Smooth muscle cell (in vitro differentiated cells): ENCODE measurements around the gene FILIP1L. TPM values are rescaled to one million over a fixed set of nuclear protein-coding genes. Genes with fewer than 3 reads are reported as not detected.

Experiments used
- DNase-seq: peaks from one replicate; lab custom pipeline; 2025; ENCODE audit not compliant: unreplicated experiment; lab: John Stamatoyannopoulos, UW
- H2AFZ ChIP-seq: fragments of 200-600 bp; sonication (generic); 2 replicates; pipeline ENCODE4 v1.6.0; 2016; ENCODE audit warnings: antibody characterized with exemption, low read depth, mild to moderate bottlenecking
- H3F3A ChIP-seq: fragments of 200-600 bp; sonication (generic); 2 replicates; pipeline ENCODE4 v1.6.0; 2017; ENCODE audit warnings: antibody characterized with exemption, low read depth
- H3K27ac ChIP-seq: fragments of 200-600 bp; sonication (generic); 2 replicates; pipeline ENCODE4 v1.5.1; 2016; ENCODE audit warnings: low read depth, mild to moderate bottlenecking
- H3K27me3 ChIP-seq: fragments of 200-600 bp; sonication (generic); 2 replicates; pipeline ENCODE4 v1.6.1; 2016; ENCODE audit warnings: low read depth, mild to moderate bottlenecking
- H3K36me3 ChIP-seq: fragments of 200-600 bp; sonication (generic); 2 replicates; pipeline ENCODE4 v1.5.1; 2016; ENCODE audit warnings: low read depth
- H3K4me1 ChIP-seq: fragments of 200-600 bp; sonication (generic); 2 replicates; pipeline ENCODE4 v1.5.1; 2016; ENCODE audit warnings: low read depth
- H3K4me2 ChIP-seq: fragments of 200-600 bp; sonication (generic); 2 replicates; pipeline ENCODE4 v1.6.0; 2016; ENCODE audit warnings: mild to moderate bottlenecking
- H3K4me3 ChIP-seq: fragments of 200-600 bp; sonication (generic); 2 replicates; pipeline ENCODE4 v1.5.1; 2016; ENCODE audit warnings: mild to moderate bottlenecking
- H3K79me2 ChIP-seq: fragments of 200-600 bp; sonication (generic); 2 replicates; pipeline ENCODE4 v1.6.0; 2016; ENCODE audit warnings: low read depth, mild to moderate bottlenecking
- H3K9ac ChIP-seq: fragments of 200-600 bp; sonication (generic); 2 replicates; pipeline ENCODE4 v1.6.0; 2016; ENCODE audit warnings: low read depth
- H3K9me3 ChIP-seq: fragments of 200-600 bp; sonication (generic); replicated peaks from 2 replicates; pipeline ENCODE4 v1.5.1; 2016; ENCODE audit warnings: low read depth
- H4K20me1 ChIP-seq: fragments of 200-600 bp; sonication (generic); 2 replicates; pipeline ENCODE4 v1.6.0; 2016; ENCODE audit warnings: low read depth
- CTCF ChIP-seq: fragments of 200-600 bp; sonication (generic); IDR thresholded peaks from 2 replicates; pipeline ENCODE4 v1.5.1; 2017; ENCODE audit warnings: borderline replicate concordance, mild to moderate bottlenecking, antibody characterized with exemption; ENCODE audit not compliant: insufficient read depth, poor library complexity, severe bottlenecking
- WGBS: methylation state at CpG from one replicate; pipeline ENCODE4 v1.1.7; 2016; ENCODE audit warnings: low lambda C conversion rate; 5-methylcytosine and 5-hydroxymethylcytosine counted together
- polyA plus RNA-seq: library from polyadenylated mRNA; unstranded; fragments of >200 nt; fragmentation: Nextera tagmentation; extraction: Ambion mirVana; gene quantifications from 2 replicates; pipeline ENCODE4 v1.2.1, GENCODE V29; 2016
- total RNA-seq: library from RNA; depleted of rRNA; stranded (reverse); fragments of >200 nt; gene quantifications from 2 replicates; pipeline ENCODE4 v1.2.3, GENCODE V29; 2014

Gene FILIP1L
- total and polyA plus RNA-seq, 2 experiments from 2014 or later = 56.2 to 104 TPM

GRCh38 chr3:99931059-99931458 lies 183.2 kb downstream of the FILIP1L start:
- Histone ChIP-seq H3F3A (no peaks in the 10 kb centered on the region), H4K20me1 (no peaks in the 10 kb centered on the region), H3K79me2 (no peaks in the 10 kb centered on the region), H3K9me3 (no peaks in the 10 kb centered on the region), H3K27me3 (no peaks in the 10 kb centered on the region), H3K9ac (no peak overlapping the region), H2AFZ (no peak overlapping the region), H3K4me2 (no peak overlapping the region), H3K4me1 (peaks cover 14% of the 10 kb centered on the region), H3K27ac (no peak overlapping the region), H3K36me3 (no peaks in the 10 kb centered on the region), H3K4me3 (no peak overlapping the region)
- 88% methylated on average over 1 of the region's 1 CpG for WGBS
- TF ChIP-seq CTCF = no peak
- DNase-seq = no peak

GRCh38 chr3:99929745-99930139 lies 184.6 kb downstream of the FILIP1L start:
- Histone ChIP-seq H3K27me3 (no peaks in the 10 kb centered on the region), H3K9me3 (no peaks in the 10 kb centered on the region), H2AFZ (no peak overlapping the region), H3K9ac (no peak overlapping the region), H4K20me1 (no peaks in the 10 kb centered on the region), H3K27ac (no peak overlapping the region), H3K79me2 (no peaks in the 10 kb centered on the region), H3K4me1 (peaks cover 8% of the 10 kb centered on the region), H3K36me3 (no peaks in the 10 kb centered on the region), H3K4me2 (no peak overlapping the region), H3F3A (no peaks in the 10 kb centered on the region), H3K4me3 (no peak overlapping the region)
- no peak for DNase-seq
- 36% methylated on average over 3 of the region's 3 CpGs for WGBS
- TF ChIP-seq CTCF = no peak

- peaks cover 8% of the 10 kb centered on the region for H3K4me1 ChIP-seq
- H2AFZ ChIP-seq = no peak overlapping the region
- 73% methylated on average over 7 of the region's 7 CpGs for WGBS
- no peaks in the 10 kb centered on the region for H3K9me3 ChIP-seq
- no peaks in the 10 kb centered on the region for H3F3A ChIP-seq
- TF ChIP-seq CTCF = no peak
- H3K27ac ChIP-seq = no peak overlapping the region
- no peaks in the 10 kb centered on the region for H3K27me3 ChIP-seq
- no peak overlapping the region for H3K4me2 ChIP-seq
- H3K36me3 ChIP-seq = no peaks in the 10 kb centered on the region
- no peaks in the 10 kb centered on the region for H4K20me1 ChIP-seq
- no peak overlapping the region for H3K4me3 ChIP-seq
- H3K79me2 ChIP-seq = no peaks in the 10 kb centered on the region
- no peak overlapping the region for H3K9ac ChIP-seq
- no peak for DNase-seq
Measured at GRCh38 chr3:99928771-99929744, 185.2 kb downstream of the FILIP1L start.
